B cell (primary cell): ENCODE data around the gene MLF2. TPM values are rescaled to one million over a fixed set of nuclear protein-coding genes. Genes with fewer than 3 reads are reported as not detected.

Experiments used
- ATAC-seq: fragments of 200-7000 bp; cut with Tn5 transposase; one replicate; pipeline ENCODE4 v1.10.0; 2021; ENCODE audit warnings: low read depth, mild to moderate bottlenecking, moderate number of reproducible peaks, moderate library complexity
- CTCF ChIA-PET: fragments of 350-600 bp; sonication (Branson Sonifier 250); formaldehyde crosslinking; loops from one replicate; lab custom pipeline; 2021; ENCODE audit warnings: antibody characterized with exemption, inconsistent platforms; lab: Charles Lee
- POLR2A ChIA-PET: fragments of 350-600 bp; sonication (Branson Sonifier 250); formaldehyde crosslinking; loops from one replicate; lab custom pipeline; 2021; ENCODE audit warnings: antibody characterized with exemption; lab: Charles Lee
- DNase-seq: peaks from one replicate; pipeline ENCODE4 v3.0.0; 2013
- H2AFZ ChIP-seq: 2 replicates; pipeline ENCODE4 v1.6.1; 2012; ENCODE audit warnings: mild to moderate bottlenecking, low read depth, low read length; ENCODE audit not compliant: insufficient read depth, poor library complexity, severe bottlenecking
- H3K27ac ChIP-seq, 2 donors: 1 replicate in 1 of 2; 2 replicates in 1 of 2; pipeline ENCODE4 v1.5.1; 2012 to 2013; ENCODE audit warnings: low read length in 2 of 2, mild to moderate bottlenecking in 2 of 2, moderate library complexity in 1 of 2
- H3K27me3 ChIP-seq, 4 experiments: fragments of 200-600 bp in 1 of 4; sonication (generic) in 1 of 4; replicated peaks in 1 of 4; 1 replicate in 2 of 4; 2 replicates in 2 of 4; pipeline versions ENCODE4 v1.6.1 to v1.7.0; 2013 to 2016; ENCODE audit warnings: low read length in 3 of 4, mild to moderate bottlenecking in 2 of 4, mixed read lengths in 1 of 4, moderate library complexity in 1 of 4; ENCODE audit not compliant: insufficient read depth in 4 of 4, control insufficient read depth in 3 of 4; ENCODE audit errors: control extremely low read depth in 1 of 4
- H3K36me3 ChIP-seq, 2 experiments: replicated peaks in 1 of 2; 1 replicate in 1 of 2; 2 replicates in 1 of 2; pipeline versions ENCODE4 v1.6.1 to v1.7.1; 2013; ENCODE audit warnings: low read length in 1 of 2; ENCODE audit not compliant: insufficient read depth in 2 of 2, control insufficient read depth in 1 of 2; ENCODE audit errors: control extremely low read depth in 1 of 2, extremely low read depth in 1 of 2
- H3K4me1 ChIP-seq, 2 donors: fragments of 200-600 bp in 1 of 2; sonication (generic) in 1 of 2; 1 replicate in 1 of 2; 2 replicates in 1 of 2; pipeline versions ENCODE4 v1.5.1 to v1.6.1; 2013 to 2017; ENCODE audit warnings: low read length in 2 of 2; ENCODE audit not compliant: control insufficient read depth in 2 of 2, insufficient read depth in 2 of 2
- H3K4me2 ChIP-seq: replicated peaks from 2 replicates; pipeline ENCODE3; 2012; ENCODE audit warnings: mild to moderate bottlenecking, low read depth, low read length; ENCODE audit not compliant: poor library complexity, severe bottlenecking
- H3K4me3 ChIP-seq, 5 experiments: fragments of 200-600 bp in 1 of 5; sonication (generic) in 1 of 5; 1 replicate in 3 of 5; 2 replicates in 2 of 5; pipeline versions ENCODE4 v1.5.1 to v1.7.0; 2011 to 2016; ENCODE audit warnings: low read length in 4 of 5, mild to moderate bottlenecking in 4 of 5, low read depth in 2 of 5, control low read depth in 1 of 5, moderate library complexity in 1 of 5; ENCODE audit not compliant: insufficient read depth in 1 of 5; ENCODE audit errors: control extremely low read depth in 1 of 5, extremely low read depth in 1 of 5
- H3K79me2 ChIP-seq: fragments of 200-600 bp; sonication (generic); one replicate; pipeline ENCODE4 v1.6.0; 2016; ENCODE audit warnings: low read length; ENCODE audit not compliant: control insufficient read depth, insufficient read depth
- H3K9ac ChIP-seq: fragments of 200-600 bp; sonication (generic); 2 replicates; pipeline ENCODE4 v1.6.1; 2017; ENCODE audit warnings: mild to moderate bottlenecking, low read length, moderate library complexity
- H3K9me3 ChIP-seq, 3 donors: one replicate each; pipeline versions ENCODE4 v1.6.1 to v1.7.1; 2013; ENCODE audit warnings: low read length in 2 of 3; ENCODE audit not compliant: control insufficient read depth in 2 of 3, insufficient read depth in 1 of 3; ENCODE audit errors: control extremely low read depth in 1 of 3
- H4K20me1 ChIP-seq: 2 replicates; pipeline ENCODE4 v1.6.0; 2012; ENCODE audit warnings: mild to moderate bottlenecking, low read length; ENCODE audit not compliant: insufficient read depth, control insufficient read depth, poor library complexity, severe bottlenecking
- H3K27ac Mint-ChIP-seq: one replicate; pipeline ENCODE4 v1.8.0; 2021; ENCODE audit warnings: mixed read lengths
- H3K27me3 Mint-ChIP-seq: one replicate; pipeline ENCODE4 v1.8.0; 2021; ENCODE audit warnings: mixed read lengths
- H3K4me1 Mint-ChIP-seq: one replicate; pipeline ENCODE4 v1.8.0; 2021; ENCODE audit warnings: mixed read lengths
- H3K4me3 Mint-ChIP-seq: one replicate; pipeline ENCODE4 v1.8.0; 2021; ENCODE audit warnings: mixed read lengths
- H3K9me3 Mint-ChIP-seq: one replicate; pipeline ENCODE4 v1.8.0; 2022; ENCODE audit warnings: mixed read lengths; ENCODE audit not compliant: insufficient read depth
- EZH2 ChIP-seq: IDR thresholded peaks from 2 replicates; pipeline ENCODE4 v1.6.1; 2012; ENCODE audit warnings: borderline replicate concordance, low read depth, mild to moderate bottlenecking, moderate library complexity, low read length; ENCODE audit not compliant: insufficient read depth, poor library complexity, severe bottlenecking
- WGBS: methylation state at CpG from one replicate; pipeline ENCODE4 v1.1.5; 2013; ENCODE audit warnings: missing lambda C conversion rate; ENCODE audit not compliant: insufficient coverage; 5-methylcytosine and 5-hydroxymethylcytosine counted together
- intact Hi-C: fragments of 100-400 bp; cut with micrococcal nuclease; formaldehyde crosslinking; loops from one replicate; pipeline ENCODE4 v1.10.0; 2022
- polyA plus RNA-seq: library from polyadenylated mRNA; depleted of rRNA; stranded (reverse); fragments of >200 nt; gene quantifications from 2 replicates; pipeline ENCODE4 v1.2.3, GENCODE V29; 2012
- total RNA-seq, 2 donors: library from RNA; stranded (reverse); fragments of 120-200 nt in 1 of 2; gene quantifications; 1 replicate in 1 of 2; 2 replicates in 1 of 2; pipeline versions ENCODE4 v1.2.3 to v1.2.4, GENCODE V29; 2013 to 2022
- TF ChIP-seq, protein P1 (sequence below): fragments of 200-600 bp; IDR thresholded peaks from one replicate; pipeline ENCODE4 v1.8.0; 2022; ENCODE audit warnings: antibody characterized with exemption, mild to moderate bottlenecking

The MLF2 gene
- total and polyA plus RNA-seq, 2 donors (not counting 1 experiment from before 2014, with no cell fraction given), result 97.2 to 190 TPM

DNA sequence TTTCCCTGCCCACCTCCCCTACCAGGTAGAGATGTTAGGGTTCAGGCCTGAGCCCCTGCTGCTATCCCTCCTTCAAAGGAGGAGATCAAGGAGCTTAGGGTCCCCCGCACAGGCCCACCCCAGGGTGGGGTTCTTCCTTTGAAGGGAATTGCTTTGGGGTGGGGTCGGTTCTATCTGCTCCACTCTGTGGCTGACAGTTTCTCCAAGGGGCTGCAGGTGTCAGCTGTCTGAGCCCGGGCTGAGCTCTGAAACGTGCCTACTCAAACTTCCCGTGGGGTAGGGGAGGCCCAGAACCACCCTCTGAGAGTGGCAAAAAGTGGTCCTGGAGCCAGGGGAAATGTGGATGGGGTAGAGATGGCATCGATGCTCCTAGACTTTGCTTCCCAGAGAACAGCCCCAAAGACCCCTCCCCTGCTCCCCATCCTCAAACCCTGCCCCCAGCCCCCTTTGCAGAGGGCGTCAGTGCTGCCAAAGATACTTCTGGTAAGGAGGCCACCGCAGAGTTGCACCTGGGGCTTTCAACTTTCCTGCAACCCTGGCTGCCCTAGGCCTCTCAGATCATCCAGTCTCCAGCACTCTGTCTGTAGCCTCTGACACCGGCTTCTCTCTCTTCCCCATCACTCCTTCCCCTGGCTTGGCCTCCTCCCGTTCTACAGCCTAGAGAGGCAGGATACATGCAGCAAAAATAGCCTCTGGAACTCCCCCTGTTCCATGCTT is 30.1 kb upstream of the MLF2 start:
- Histone ChIP-seq H3K36me3 (no peaks in the 10 kb centered on the region), H3K4me1 (peaks cover 7 to 12% of the 10 kb centered on the region in 2 donors), H3K79me2 (no peaks in the 10 kb centered on the region), H3K27ac (no peak overlapping the region), H3K4me3 (no peak overlapping the region), H3K9ac (no peak overlapping the region), H4K20me1 (no peaks in the 10 kb centered on the region), H3K4me2 (no peak overlapping the region), H2AFZ (no peak overlapping the region), H3K27me3 (peaks cover 0 to 6% (median 2%) of the 10 kb centered on the region in 4 experiments), H3K9me3 (no peaks in the 10 kb centered on the region)
- intact Hi-C loops, result no loop called here
- Mint-ChIP-seq H3K9me3 (no peaks in the 10 kb centered on the region), H3K4me3 (no peak overlapping the region), H3K27ac (no peak overlapping the region), H3K4me1 (peaks cover 9% of the 10 kb centered on the region), H3K27me3 (peaks cover 9% of the 10 kb centered on the region)
- ChIA-PET POLR2A (interaction anchor here (0.6 kb wide), 1 partner anchor 77 kb away, joined by 4 read pairs; no protein-coding TSS in a partner anchor), CTCF (interaction anchor here (0.8 to 7.8 kb wide), 5 partner anchors 9 to 46 kb away, joined by 3 to 109 read pairs (median 4); partner anchors contain the start of gene MLF2)
- DNase-seq, result no peak
- no peak for TF ChIP-seq EZH2
- TF ChIP-seq, protein P1, sequence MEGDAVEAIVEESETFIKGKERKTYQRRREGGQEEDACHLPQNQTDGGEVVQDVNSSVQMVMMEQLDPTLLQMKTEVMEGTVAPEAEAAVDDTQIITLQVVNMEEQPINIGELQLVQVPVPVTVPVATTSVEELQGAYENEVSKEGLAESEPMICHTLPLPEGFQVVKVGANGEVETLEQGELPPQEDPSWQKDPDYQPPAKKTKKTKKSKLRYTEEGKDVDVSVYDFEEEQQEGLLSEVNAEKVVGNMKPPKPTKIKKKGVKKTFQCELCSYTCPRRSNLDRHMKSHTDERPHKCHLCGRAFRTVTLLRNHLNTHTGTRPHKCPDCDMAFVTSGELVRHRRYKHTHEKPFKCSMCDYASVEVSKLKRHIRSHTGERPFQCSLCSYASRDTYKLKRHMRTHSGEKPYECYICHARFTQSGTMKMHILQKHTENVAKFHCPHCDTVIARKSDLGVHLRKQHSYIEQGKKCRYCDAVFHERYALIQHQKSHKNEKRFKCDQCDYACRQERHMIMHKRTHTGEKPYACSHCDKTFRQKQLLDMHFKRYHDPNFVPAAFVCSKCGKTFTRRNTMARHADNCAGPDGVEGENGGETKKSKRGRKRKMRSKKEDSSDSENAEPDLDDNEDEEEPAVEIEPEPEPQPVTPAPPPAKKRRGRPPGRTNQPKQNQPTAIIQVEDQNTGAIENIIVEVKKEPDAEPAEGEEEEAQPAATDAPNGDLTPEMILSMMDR, result no peak
- no peak for ATAC-seq
- 34% methylated on average over 6 of the region's 10 CpGs for WGBS

DNA sequence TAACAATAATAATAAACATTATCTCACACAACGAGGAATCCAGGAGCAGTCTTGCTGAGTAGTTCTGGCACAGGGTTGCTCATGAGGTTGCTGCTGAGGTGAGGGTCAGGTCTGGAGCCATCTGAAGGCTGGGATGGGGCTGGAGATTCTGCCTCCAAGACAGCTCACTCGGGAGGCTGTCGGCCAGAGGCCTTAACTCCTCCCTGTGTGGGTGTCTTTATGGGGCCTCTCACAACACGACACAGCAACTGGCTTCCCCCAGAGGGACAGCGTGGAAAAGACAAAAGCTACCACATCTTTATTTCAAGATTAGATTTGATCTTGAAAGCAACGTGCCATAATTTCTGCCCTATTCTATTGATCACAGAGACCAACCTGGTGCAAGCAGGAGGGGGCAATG is 29.2 kb upstream of the MLF2 start:
- Histone ChIP-seq H3K79me2 (no peaks in the 10 kb centered on the region), H4K20me1 (no peaks in the 10 kb centered on the region), H3K9me3 (no peaks in the 10 kb centered on the region), H3K9ac (no peak overlapping the region), H3K4me3 (no peak overlapping the region), H3K36me3 (no peaks in the 10 kb centered on the region), H3K27me3 (peaks cover 0 to 13% (median 6%) of the 10 kb centered on the region in 4 experiments), H3K4me2 (no peak overlapping the region), H3K4me1 (peaks cover 7 to 14% of the 10 kb centered on the region in 2 donors), H2AFZ (no peak overlapping the region), H3K27ac (no peak overlapping the region)
- intact Hi-C loops, result no loop called here
- TF ChIP-seq, protein P1, result no peak
- Mint-ChIP-seq H3K4me1 (peaks cover 9% of the 10 kb centered on the region), H3K27ac (no peak overlapping the region), H3K9me3 (no peaks in the 10 kb centered on the region), H3K4me3 (no peak overlapping the region), H3K27me3 (peaks cover 13% of the 10 kb centered on the region)
- CTCF ChIA-PET, result interaction anchor here (0.8 to 7.8 kb wide), 3 partner anchors 15 to 45 kb away, joined by 3 to 109 read pairs (median 6); partner anchors contain the start of gene MLF2
- no peak for DNase-seq
- no peak for ATAC-seq
- POLR2A ChIA-PET, result interaction anchor here (0.6 kb wide), 2 partner anchors 21 to 76 kb away, joined by 4 to 7 read pairs; no protein-coding TSS in a partner anchor
- WGBS, result 81% methylated on average over 3 of the region's 6 CpGs
